Activated naive CD8-positive, alpha-beta T cell treated with anti-CD3 and anti-CD28 coated beads, Interleukin-2, amount 50 U/mL, for 16 hours (primary cell): ENCODE results near the gene TMEM186.
"Not testable (repeated sequence)": the region's sequence is repeated elsewhere in the genome, so short reads cannot be mapped to it uniquely, and the experiment has no call there.

ENCODE experiments used
- DNase-seq: peaks from one replicate; pipeline ENCODE4 v3.0.0-alpha.2; 2020; ENCODE audit warnings: low read depth, low spot score

Gene TMEM186, protein sequence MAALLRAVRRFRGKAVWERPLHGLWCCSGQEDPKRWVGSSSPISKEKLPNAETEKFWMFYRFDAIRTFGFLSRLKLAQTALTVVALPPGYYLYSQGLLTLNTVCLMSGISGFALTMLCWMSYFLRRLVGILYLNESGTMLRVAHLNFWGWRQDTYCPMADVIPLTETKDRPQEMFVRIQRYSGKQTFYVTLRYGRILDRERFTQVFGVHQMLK

DNA sequence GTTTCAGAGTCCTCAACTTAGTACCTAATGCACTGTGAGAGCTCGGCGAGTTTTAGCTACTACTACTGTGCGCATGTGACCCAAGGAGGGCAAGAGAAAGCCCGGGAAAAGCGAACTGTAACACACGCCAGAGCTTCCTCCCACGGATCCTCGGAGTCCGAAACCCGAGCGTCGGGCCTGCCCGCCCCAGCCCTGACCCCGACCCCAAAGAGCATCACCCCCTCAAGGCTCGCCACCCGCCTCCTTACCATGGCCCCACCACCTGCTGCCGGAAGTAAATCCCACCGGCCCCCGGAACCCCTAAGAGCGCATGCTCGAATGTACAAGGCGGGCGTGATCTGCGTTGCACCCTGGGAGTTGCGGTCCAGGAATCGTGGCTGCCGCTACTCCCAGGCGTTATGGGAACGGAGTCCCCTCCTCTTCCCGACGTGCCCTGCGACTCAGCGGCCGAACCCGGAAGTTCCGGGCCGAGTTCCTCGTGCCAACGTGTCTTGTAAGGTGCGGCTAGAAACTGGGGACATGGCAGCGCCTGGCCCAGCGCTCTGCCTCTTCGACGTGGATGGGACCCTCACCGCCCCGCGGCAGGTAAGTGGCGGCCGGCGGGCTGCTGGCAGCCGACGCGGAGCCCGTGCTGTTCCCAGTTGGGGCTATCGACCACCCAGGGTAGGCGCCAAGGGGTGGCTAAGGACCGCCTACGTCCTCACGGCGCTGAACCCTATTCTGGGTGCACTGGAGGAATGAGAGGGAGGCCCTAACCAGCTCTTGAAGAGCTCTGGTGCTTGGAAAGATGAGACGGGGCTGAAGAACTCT is at the start of gene TMEM186, which contains the start of gene PMM2:
Gene TMEM186, minus strand, starts transcription at position 276 of the 810 bp plus-strand sequence. Its CDS starts 25 bp downstream, at position 251.
Gene PMM2, plus strand, starts transcription at position 476 of the 810 bp plus-strand sequence. Its CDS starts 44 bp downstream, at position 520.
- peak; percentile 91 for DNase-seq

DNA sequence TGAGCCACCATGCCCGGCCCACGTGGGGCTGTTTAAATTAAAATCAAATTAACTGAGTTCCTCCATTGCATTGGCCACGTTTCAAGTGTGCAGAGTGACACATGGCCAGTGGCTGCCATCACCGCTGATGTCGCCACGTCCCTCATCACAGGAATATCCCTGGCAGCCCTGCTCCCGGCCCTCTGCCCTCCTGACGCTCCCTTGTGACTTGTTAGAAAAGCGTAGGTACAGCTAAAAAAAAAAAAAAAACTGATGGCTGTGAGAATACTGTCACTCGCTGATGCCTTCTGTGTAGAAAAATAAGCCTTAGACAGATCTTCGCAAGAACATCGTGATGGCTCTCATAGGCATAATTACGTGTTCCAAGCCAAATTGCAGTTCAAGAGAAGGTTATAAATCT is 49.7 kb upstream of the TMEM186 start:
- DNase-seq, result no peak

DNA sequence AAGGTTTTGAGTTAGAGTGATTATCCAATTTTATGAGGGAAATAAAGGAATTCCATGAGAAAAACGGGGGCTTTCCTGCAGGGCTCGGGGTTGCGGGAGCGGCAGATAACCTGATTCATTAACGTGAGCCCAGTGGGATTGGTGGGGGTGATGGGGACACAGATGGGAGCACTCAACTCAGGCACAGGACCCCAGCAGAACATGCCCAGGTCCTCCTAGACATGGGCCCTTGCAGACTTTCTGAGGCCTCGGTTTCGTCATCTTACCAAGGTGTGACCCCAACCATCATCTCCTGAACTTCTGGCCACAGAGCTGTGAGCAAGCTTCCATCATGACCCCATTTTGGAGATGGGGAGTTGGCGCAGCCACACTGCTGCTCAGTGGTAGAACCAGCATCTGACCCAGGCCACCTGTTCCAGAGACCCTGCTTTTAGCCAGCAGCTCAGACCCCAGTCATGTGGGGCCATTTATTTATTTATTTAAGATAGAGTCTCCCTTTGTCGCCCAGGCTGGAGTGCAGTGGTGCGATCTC is 49.0 kb upstream of the TMEM186 start:
- DNase-seq, result no peak

DNA sequence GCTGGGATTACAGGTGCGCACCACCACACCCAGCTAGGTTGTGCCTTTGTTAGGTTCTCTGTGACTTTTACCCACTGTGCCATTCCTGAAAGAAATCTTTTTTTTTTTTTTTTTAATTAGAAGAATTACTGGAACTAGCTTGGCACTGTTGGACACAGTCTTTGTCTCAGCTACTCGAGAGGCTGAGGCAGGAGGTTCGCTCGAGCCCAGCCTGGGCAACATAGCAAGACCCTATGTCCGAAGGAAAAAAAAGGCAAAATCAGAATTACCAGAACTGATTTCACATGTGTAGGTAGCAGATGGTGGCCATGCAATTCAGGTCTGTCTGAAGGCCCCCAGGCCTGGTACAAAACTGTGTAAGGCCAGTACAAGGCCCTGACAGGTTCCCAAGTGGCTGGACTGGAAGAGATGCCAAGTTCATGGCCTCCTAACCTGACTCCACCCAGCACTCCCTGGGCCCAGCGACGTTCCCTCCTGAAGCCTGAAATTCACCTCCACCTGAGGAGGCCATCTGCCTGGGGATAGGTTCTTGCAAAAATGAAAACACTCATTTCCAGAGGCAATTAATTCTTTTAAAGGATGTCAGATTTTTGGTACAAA is 48.4 kb upstream of the TMEM186 start:
- no peak for DNase-seq

DNA sequence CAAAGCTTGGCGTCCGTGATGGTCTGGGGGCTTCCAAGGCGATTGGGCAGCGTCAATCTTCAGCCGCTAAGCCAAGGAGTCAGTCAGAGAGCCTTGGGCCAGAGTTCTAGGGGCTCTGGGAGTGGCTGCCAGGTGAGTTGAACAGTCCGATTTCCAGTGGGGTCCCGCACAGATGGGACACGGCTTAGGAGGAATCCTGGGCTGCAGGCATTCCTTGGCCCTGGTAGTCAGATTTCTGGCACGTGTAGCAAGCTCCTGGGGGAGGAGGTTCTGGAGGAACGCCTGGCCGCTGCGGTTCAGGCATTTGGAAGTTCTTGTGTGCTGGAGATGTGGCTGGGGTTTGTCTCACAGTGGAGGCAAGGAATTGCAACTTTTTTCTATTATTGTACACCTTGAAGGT is 45.9 kb upstream of the TMEM186 start:
- DNase-seq, result not testable (repeated sequence)

DNA sequence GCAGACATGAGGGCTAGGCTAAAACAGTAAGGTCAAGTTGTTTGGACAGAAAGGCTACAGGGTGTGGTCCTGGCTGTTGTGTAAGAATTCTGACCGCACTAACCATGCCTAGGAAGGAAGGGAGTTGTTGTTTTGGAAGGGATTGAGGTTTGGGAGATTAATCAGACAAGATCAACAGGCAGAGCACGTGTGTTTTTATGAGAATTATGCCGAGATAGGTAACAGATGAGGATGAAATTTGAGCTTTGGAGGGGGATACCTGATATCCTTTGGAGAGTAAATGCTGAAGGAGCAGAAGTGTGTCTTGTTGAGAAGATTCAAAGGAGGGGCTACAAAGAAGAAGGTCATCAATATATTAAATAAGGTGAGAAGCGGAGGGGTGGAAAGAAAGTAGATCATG is 44.6 kb upstream of the TMEM186 start:
- not testable (repeated sequence) for DNase-seq

DNA sequence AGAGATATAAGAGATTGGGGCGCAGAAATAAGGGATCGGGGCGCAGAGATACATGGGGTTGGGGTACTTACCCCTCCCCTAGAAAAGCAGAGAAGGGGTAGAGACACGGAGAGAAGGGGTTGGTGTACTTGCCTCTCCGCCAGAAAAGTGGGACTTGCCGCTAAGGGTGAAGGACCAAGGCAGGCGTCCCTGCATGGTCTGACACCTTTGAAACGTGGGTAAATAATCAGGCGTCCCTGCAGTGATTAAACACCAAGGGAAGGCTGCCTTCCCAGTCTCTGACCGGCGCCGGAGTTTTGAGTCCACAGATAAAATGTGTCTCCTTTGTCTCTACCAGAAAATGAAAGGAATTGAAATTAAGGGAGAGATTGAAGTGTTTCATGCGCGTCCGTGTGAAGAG is 40.2 kb upstream of the TMEM186 start:
- not testable (repeated sequence) for DNase-seq

DNA sequence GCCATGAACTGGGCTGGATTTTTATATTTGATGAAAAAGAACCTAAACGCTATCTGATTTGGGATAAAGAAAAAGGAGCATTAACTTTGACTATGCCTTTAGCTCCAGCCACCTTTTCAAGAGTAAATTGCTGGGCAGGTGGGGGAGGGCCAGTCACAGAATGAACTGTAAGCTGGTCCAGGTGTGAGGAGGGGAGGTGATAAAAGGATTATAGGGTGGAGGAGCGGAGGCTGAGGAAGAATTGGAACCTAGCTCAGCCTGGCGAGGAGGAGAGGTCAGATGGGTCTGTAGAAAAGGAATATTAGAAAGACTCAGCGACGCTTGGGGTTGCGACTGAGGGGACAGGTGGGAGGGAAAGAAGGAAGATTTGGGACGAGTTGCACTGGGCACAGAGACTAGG is 39.4 kb upstream of the TMEM186 start:
- DNase-seq, result not testable (repeated sequence)

DNA sequence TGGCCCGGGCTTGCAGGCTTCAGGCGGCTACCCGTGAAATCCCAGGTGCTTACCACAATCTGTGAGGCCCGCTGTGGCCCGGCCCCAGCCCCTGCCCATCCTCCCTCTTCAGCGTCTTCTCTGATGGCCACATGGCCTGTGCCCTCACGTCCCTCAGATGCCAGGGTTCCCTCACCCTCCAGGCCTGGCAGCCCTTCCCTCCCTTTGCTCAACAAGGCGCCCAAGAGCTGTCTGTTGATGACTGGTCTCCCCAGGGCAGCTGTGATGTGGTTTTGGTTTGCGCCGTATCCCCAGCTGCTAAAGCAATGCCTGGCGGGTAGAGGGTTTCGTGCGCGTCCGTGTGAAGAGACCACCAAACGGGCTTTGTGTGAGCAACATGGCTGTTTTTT is 35.3 kb upstream of the TMEM186 start:
- no peak for DNase-seq

DNA sequence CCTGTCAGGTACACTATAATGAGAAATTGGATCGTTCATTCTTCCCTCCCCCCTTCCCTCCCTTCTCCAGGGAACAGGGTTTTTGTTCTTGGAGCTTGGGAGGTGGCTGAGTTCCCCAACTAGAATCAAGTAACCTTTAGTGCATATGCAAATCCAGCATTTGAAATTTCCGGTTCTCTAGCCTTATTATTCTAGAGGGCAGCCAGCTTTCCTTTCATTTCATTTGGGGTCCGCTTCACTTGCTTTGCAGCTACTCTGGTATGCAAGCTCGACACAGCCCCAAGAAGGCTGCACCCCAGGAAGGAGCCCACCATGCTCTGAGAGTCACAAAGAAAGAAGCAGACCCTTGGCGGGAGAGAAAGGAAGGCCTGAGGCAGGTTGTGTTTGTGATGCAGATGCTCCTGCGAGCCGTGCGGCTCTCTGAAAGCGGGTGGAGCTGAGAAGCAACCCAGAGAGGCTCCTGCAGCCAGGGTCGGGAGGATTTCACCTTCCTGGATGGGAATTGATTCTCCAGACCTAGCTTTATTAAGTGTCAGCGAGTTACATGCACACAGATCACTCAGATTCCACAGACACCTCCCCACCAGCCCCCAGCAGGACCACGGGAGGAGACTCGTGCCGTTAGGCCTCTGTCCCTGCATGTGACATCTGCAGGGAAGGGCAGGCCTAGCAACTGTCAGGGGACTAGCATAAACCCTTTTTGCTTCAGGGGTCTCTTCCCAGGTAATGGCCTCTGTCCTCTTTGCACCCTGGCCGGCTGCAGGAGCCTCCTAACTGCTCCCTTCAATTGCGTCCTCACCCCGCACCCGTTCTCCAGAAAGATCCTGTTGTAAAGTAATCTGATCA is 34.7 kb upstream of the TMEM186 start:
- no peak for DNase-seq

DNA sequence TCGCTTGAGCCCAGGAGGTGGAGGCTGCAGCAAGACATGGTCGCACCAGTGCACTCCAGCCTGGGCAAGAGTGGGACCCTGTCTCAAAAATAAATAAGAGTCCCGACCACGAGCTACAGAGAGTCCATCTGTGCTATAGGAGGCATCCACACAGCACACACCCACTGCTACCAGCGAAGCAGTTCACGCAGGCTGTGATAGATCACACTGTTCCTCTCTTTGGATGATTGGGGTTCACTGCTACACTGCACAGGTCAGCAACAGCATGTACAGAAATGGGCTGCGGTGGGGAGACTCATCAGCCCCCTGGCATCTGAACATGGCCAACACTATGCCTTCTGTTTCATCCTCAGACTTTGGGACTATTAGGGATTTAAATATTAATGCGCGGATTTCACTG is 34.0 kb upstream of the TMEM186 start:
- DNase-seq, result no peak

DNA sequence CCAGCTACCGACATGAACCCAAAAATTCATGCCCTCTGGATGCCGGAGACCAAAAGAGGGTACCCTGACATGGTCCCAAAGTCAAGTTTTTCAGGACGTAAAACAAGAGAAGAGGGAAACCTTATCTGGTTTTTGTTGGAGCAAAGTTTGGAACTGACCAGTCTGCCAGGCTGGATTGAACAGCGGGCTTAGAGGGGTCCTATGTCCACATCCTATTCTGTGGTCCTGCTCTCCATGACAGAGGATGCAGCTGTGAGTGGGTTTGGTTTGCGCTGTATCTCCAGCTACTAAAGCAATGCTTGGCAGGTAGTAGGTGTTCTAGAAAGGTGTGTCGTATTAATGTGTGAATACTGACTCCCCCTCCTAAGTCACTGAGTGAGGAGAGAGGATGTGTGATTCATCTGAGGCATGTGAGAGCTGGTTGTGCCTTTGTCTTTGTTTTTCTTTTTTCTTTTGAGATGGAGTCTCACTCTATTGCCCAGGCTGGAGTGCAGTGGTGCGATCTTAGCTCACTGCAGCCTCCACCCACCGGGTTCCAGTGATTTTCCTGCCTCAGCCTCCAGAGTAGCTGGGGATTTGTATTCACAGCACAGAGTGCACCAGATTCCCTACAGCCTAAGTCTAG is 31.2 kb upstream of the TMEM186 start:
- no peak for DNase-seq

DNA sequence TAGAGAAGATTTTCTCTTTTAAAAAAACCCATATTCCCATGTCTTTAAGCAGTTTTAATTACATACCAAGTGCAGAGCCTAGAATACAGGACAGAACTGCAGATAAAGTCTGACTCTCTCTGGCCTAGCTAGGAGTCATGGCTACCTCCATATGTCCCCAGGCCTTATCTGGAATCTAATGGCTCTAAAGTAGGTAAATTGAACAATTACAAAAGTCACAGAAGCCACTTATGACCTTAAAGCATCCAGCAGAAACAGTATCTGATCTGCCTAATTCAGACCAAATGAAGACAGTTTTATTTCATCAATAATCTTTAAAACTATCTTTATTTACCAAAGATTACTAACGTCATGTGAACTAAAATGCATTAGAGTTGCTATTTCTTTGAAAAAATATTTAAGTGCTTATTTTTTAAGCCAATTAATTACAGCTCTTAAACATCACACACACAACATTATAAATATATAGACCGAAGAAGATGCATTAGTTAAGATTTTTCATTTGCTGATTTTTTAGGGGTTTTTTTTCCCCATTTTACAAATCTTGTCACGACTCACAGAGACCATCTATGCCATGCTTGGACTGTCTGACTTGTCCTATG is 28.9 kb upstream of the TMEM186 start:
- DNase-seq, result no peak

DNA sequence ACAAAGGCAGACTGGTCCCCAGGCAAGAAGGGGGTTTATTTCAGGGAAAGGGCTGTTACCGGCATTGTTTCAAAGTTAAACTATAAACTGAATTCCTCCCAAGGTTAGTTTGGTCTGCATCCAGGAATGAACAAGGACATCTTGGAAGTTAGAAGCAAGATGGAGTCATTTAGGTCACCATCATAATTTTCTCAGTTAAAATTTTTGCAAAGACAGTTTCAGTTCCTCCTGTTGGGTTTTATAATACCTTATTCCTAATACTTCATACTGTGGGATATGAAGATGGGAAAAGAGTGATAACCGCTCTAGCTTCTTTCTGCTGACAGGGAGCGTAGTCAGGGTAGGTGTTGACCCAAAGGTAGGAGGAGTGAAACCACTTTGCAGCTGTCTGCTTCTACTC is 25.0 kb upstream of the TMEM186 start:
- no peak for DNase-seq

DNA sequence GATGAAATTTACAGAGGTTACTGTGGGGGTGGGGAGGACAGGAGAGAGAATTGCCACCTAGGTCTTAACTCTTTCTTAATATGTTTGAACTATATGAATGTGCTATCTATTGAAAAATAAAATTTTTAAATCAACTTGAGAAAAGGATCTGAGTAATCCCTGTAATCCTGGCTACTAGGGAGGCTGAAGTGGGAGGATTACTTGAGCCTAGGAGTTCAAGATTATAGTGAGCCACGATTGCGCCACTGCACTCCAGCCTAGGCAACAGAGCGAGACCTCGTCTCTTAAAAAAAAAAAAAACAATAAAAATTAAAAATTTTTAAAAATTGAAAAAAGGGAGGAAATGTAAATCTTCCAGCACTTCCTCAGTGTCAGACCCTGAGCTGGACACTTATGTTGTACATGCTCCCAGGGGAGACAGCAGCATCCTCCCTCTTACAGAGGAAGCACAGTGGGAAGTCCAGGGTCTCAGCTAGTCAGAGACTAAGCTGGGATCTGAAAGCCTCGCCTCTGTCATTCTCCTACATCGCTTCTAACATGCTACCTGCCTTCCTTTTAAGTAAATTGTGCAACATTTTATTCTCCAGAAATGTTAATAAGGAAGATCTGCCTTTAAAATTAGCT is 22.1 kb upstream of the TMEM186 start:
- no peak for DNase-seq

DNA sequence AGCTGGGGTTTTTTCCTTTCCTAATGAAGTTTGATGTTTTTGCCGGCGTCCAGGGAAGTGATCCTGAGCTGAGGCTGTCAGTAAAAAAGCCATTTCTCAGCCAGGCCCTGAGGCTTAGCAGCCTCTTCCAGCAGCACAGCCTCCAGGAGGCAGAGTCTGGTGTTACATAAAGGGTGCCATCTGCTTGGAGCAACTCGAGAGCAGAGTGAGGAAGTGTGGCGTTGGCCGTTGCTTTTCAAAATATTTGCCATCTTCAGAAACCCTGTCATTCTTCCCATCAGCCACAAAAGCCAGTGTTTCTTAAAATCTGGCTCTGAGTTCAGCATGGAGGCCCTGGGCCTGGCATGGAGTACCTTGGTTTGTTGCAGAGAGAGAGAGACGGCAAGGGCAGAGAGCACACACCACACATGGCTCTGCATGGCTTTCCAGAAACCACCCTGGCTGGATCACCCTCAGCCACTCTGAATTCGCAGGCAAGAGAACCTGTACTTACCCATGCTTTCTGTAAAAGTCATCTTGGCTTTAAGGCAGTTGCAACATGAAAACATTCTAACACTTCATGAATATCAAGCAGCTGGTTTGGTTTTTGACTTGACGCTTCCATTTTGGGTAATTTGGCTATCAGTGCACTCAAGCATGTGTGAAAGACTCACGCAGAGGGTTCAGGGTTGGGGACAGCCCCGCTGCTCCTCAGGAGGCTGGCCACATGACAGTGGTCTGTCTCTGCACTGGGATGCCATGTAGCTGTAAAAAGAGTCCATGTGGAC is 21.2 kb upstream of the TMEM186 start:
- DNase-seq, result no peak

DNA sequence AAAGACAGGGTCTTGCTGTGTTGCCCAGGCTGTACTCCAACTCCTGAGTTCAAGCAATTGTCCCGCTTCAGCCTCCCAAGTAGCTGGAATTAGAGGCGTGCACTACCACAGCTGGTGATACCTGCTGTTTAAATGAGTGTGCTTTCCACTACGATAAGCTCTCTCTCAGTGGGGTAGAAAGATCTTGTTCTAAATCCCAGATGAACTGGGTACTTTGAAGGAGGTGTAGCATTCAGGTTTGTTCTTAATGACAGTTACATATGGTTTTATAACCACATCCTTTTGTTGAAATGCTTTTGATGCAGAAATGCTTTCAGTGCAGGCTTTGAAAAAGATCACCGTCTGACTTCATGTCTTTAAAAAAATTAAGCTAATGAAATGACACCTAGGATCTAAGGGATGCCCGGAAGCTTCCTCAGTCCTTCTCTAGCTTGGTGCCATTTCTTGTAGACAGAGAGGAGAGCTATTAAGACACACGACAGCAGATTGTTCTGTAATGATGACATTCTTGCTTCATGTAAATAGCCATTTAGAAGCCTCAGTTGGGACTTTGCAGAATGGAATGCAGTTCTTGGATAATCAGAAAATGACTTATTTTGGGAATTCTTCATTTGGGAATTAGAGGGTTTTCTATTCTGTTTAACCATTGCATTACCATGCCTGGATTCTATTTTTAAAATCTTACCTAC is 19.7 kb upstream of the TMEM186 start:
- DNase-seq, result no peak

DNA sequence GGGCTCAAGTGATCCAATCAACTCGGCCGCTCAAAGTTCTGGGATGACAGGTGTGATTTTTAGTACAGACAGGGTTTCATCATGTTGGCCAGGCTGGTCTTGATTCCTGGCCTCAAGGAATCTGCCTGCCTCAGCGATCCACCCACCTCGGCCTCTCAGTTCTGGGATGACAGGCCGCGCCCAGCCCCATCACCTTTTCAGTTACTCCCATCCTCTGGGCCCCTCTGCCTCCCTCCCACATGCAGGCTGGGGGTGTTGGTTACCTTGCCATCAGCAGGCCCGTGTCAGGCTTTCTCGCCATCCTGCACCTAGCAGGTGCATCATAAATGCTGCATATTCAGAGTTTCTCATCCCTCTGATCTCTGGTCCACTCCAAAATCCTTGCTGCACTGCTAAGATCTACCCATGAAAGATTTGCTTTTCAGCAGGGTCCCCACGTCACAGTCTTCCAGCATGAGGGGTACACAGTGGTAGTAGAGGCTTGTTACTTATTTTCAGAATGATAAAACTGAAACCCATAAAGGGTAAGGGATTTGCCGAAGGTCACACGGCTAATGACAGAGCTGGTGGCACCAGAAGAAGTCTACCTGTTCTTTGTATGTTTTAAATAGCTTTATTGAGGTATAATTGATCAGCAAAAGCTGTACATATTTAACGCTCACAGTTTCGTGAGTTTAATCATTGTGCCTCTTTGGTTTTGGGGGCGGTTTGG is 16.8 kb upstream of the TMEM186 start:
- no peak for DNase-seq
